Kidney epithelial cell (primary cell): ENCODE measurements around the gene DBR1. TPM values are rescaled to one million over a fixed set of nuclear protein-coding genes. Genes with fewer than 3 reads are reported as not detected.

Source experiments
- DNase-seq: peaks from one replicate; pipeline ENCODE4 v3.0.0-alpha.2; 2010; ENCODE audit warnings: low read depth
- H3K27me3 ChIP-seq: 2 replicates; pipeline ENCODE4 v1.6.0; 2011; ENCODE audit warnings: low read length; ENCODE audit not compliant: control insufficient read depth, insufficient read depth
- H3K36me3 ChIP-seq: 2 replicates; pipeline ENCODE4 v1.5.1; 2011; ENCODE audit warnings: low read length; ENCODE audit not compliant: control insufficient read depth, insufficient read depth
- H3K4me3 ChIP-seq: 2 replicates; pipeline ENCODE4 v1.5.1; 2011; ENCODE audit warnings: low read depth, mild to moderate bottlenecking, control low read depth, low read length
- total RNA-seq: library from RNA; depleted of rRNA; stranded (reverse); fragments of >200 nt; gene quantifications from 2 replicates; pipeline ENCODE4 v1.2.3, GENCODE V29; 2015
- TF ChIP-seq, protein P1 (sequence below): IDR thresholded peaks from 2 replicates; pipeline ENCODE4 v1.5.1; 2011; ENCODE audit warnings: mild to moderate bottlenecking, moderate library complexity, low read length, control low read depth, inconsistent platforms; ENCODE audit not compliant: insufficient read depth, poor library complexity, severe bottlenecking

DBR1 gene, protein sequence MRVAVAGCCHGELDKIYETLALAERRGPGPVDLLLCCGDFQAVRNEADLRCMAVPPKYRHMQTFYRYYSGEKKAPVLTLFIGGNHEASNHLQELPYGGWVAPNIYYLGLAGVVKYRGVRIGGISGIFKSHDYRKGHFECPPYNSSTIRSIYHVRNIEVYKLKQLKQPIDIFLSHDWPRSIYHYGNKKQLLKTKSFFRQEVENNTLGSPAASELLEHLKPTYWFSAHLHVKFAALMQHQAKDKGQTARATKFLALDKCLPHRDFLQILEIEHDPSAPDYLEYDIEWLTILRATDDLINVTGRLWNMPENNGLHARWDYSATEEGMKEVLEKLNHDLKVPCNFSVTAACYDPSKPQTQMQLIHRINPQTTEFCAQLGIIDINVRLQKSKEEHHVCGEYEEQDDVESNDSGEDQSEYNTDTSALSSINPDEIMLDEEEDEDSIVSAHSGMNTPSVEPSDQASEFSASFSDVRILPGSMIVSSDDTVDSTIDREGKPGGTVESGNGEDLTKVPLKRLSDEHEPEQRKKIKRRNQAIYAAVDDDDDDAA
- 16.7 and 17.2 TPM in 2 replicates for total RNA-seq

DNA sequence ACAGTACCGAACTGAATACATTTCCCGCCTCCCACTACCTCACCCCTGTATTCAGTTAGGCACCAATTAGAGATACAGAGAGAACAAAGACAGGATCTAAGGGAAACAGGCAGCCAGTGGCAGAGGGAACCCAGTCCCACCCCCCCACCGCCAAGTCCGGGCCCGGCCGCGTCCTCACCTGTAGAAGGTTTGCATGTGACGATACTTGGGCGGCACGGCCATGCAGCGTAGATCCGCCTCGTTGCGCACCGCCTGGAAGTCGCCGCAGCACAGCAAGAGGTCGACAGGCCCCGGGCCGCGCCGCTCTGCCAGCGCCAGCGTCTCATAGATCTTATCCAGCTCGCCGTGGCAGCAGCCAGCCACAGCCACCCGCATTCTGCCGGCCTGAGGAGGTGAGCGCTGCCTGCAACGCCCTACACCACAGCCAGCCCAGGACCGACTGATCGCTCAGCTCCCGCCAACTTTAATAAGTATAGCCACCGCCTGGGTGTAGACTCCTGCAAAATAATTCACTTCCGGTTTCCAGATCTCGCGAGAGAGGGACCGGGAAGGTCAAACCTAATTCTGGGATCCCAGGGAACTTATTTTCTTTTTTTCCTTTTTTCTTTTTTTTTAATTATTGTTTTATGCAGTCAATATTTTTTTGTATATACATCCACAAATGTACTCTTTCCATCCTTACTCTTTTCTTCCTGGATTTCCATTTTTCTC is at the start of gene DBR1:
Gene DBR1, minus strand, starts transcription at position 501 of the 711 bp plus-strand sequence. Its CDS starts 126 bp downstream, at position 375.
- DNase-seq: no peak
- Histone ChIP-seq H3K27me3 (no peaks in the 10 kb centered on the region), H3K36me3 (no peaks in the 10 kb centered on the region), H3K4me3 (peak within 1 kb of the TSS; percentile 92)
- TF ChIP-seq, protein P1, sequence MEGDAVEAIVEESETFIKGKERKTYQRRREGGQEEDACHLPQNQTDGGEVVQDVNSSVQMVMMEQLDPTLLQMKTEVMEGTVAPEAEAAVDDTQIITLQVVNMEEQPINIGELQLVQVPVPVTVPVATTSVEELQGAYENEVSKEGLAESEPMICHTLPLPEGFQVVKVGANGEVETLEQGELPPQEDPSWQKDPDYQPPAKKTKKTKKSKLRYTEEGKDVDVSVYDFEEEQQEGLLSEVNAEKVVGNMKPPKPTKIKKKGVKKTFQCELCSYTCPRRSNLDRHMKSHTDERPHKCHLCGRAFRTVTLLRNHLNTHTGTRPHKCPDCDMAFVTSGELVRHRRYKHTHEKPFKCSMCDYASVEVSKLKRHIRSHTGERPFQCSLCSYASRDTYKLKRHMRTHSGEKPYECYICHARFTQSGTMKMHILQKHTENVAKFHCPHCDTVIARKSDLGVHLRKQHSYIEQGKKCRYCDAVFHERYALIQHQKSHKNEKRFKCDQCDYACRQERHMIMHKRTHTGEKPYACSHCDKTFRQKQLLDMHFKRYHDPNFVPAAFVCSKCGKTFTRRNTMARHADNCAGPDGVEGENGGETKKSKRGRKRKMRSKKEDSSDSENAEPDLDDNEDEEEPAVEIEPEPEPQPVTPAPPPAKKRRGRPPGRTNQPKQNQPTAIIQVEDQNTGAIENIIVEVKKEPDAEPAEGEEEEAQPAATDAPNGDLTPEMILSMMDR: no peak

DNA sequence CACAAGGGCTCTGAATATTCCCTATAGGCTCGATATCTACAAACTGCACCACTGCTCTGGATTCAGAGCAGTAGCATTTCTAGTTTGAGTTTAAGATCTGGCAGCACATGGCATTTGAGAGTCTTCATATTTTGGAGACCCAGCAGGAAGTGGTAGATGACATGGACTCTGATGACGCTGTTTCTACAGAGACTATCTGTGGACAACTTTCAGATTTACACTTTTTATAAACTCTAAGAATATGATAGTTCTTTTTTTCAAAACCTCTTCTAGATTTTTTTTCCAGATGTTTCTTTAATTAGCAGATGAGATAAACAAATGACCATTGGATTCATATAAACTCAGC is 48.2 kb upstream of the DBR1 start:
- no peaks in the 10 kb centered on the region for H3K27me3 ChIP-seq
- TF ChIP-seq, protein P1: no peak
- no peak for DNase-seq
- no peak overlapping the region for H3K4me3 ChIP-seq
- H3K36me3 ChIP-seq: no peaks in the 10 kb centered on the region

DNA sequence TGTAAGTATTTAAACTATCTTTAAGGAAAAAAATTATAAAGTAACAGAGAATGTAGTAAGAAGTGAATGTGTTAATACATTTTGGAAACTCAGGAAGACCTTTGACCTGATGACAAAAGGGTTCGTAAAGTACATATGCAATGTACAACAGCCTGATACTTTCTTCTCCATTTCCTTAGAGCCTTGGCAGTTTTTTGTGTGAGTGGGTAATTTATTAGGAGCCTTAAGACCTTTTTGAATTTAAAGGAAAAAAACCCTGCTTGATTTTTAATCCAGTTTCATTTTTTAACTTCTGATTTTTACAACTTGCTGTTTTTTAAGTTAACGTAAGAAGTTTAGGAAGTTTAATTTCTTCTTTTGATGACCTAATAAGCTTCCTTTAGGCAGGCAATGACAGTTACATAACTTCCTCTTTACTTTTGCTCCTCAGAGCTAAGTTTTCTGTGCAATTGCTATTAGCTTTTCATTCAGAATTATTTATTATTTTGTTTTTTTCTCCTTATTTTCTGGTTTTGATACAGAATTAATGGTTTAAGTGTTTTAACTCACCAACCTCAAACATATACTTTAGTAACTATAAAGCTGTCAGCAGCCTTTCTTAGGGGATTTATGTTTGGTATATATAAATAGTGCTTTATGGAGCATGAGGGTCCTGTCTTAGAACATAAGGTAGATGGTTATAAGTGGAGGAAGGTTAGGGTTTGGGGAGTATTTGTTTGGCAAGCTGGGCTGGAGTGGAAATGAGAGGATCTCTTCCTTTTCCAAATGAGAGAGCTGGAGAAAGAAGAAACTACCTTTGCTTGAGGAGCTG is 47.6 kb upstream of the DBR1 start:
- TF ChIP-seq, protein P1: no peak
- no peak overlapping the region for H3K4me3 ChIP-seq
- no peaks in the 10 kb centered on the region for H3K27me3 ChIP-seq
- H3K36me3 ChIP-seq: no peaks in the 10 kb centered on the region
- DNase-seq: no peak

DNA sequence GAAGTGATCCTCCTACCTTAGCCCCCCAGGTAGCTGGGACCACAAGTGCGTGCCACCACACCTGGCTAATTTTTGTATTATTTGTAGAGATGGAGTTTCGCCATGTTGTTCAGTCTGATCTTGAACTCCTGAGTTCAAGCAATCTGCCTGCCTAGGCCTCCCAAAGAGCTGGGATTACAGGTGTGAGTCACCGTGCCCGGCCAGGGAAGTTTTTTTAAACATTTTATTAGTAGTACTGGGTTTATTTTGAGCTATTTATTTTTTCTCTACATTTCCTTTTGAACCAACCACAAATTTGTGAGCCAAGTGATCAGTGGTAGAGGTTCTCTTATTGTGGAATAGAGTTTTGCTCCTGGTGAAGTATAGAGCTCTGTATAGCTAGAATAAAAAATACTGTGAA is 46.1 kb upstream of the DBR1 start:
- no peaks in the 10 kb centered on the region for H3K36me3 ChIP-seq
- TF ChIP-seq, protein P1: no peak
- H3K27me3 ChIP-seq: no peaks in the 10 kb centered on the region
- no peak for DNase-seq
- H3K4me3 ChIP-seq: no peak overlapping the region

DNA sequence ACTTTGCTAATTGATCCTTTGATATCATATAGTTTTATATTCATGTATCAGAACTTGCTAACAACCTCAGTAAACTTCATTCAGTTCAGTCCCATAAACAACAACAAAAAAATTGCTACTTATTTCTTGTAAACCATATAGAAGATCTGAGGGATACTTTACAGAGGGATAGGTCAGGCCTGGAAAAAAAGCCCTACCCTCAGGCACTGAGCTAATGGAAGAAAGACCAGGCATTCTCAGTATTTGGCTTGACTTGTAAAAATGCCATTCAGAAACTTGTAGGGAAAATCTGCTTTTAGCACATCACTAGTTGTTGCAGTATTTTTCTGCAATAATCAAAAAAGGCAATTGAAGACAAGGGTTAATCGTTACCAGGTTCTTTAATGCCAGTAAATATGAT is 45.5 kb upstream of the DBR1 start:
- no peak overlapping the region for H3K4me3 ChIP-seq
- no peaks in the 10 kb centered on the region for H3K27me3 ChIP-seq
- H3K36me3 ChIP-seq: no peaks in the 10 kb centered on the region
- TF ChIP-seq, protein P1: no peak
- DNase-seq: no peak
